ENCODE results near the gene SERGEF. TPM values are rescaled to one million over a fixed set of nuclear protein-coding genes. Genes with fewer than 3 reads are reported as not detected.

The SERGEF gene
- total RNA-seq, 2 experiments from 2014 or later: 27.5 to 27.7 TPM

DNA sequence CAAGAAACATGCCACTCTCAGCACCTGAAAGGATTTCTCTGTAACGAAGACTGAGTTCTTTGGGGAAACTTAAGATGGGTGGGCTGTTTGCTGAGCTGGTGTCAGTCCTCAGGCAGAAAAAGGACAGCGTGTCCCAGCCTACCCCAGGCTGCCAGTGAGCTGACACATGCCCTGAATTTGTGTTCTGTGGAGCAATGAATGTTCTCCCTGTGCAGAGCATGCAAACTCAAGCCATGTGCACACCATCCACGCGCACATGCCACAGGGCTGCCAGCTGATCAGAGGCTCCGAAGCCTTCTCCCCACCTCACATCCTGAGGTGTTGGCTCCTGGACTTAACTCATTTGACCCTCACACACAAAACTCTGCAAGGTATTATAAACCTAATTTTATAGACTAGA is 173.4 kb downstream of the SERGEF start:
- CTCF ChIA-PET: interaction anchor here (1.4 kb wide), 1 partner anchor 108 kb away, joined by 3 read pairs; no protein-coding TSS in a partner anchor
- POLR2A ChIA-PET: no interaction called here

DNA sequence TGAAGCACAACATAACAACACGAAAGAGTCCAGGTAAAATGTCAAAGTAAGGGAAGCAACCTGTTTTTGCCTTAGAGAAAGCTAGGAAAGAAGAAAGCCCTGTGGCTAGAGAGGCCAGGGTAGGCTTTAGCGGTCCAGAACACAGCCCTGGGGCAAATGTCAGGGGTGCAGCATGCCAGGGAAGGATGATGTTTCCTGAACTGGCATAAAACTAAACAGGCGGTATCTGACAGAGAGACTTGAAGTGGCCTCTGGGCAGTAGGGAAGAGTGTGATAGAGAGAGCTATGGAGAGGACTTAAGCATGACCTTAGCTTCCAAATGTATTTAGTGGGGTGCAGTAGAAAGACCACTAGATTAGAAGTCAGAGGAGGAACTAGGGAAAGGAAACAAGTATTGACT is 174.7 kb downstream of the SERGEF start:
- POLR2A ChIA-PET: interaction anchor here (0.7 kb wide), 1 partner anchor 10 kb away, joined by 3 read pairs; no protein-coding TSS in a partner anchor

DNA sequence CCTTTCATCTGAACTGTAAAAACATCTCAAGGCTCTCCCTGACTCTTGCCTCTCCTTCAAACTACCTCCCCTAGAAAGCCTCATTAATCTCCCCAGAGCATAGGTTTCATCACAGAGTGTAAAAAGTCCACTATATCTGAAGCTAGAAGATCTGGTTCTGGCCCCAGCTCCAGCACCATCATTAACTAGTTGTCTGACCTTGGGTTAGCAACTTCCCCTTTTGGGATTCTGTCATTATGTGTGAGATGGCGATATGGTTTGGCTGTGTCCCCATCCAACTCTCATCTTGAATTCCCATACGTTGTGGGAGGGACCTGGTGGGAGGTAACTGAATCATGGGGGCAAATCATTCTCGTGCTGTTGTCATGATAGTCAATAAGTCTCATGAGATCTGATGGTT is 181.0 kb downstream of the SERGEF start:
- ChIA-PET POLR2A (no interaction called here), CTCF (no interaction called here)

More for the DNA sequence above, 174.7 kb downstream of the SERGEF start:
- CTCF ChIA-PET: interaction anchor here (1.4 kb wide), 1 partner anchor 107 kb away, joined by 3 read pairs; no protein-coding TSS in a partner anchor

DNA sequence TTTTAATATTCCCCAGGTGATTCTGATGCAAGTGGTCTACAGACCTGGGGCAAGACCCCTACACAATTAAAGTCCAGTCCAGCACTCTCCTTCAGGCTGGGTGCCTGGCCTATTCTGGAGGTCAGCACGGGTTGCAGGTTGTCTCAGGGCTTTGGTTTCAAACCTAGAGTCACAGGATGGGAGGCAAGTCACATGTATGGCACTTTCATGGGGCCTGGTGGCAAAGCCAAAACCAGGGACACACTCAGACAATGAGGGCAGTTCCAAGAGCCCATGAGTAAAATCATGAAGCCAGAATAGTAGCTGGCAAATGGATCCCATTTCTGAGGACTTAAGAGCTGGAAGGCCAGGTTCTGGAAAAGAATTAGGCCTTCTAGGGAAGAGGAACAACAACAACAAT is 181.6 kb downstream of the SERGEF start:
- CTCF ChIA-PET: no interaction called here
- POLR2A ChIA-PET: no interaction called here

DNA sequence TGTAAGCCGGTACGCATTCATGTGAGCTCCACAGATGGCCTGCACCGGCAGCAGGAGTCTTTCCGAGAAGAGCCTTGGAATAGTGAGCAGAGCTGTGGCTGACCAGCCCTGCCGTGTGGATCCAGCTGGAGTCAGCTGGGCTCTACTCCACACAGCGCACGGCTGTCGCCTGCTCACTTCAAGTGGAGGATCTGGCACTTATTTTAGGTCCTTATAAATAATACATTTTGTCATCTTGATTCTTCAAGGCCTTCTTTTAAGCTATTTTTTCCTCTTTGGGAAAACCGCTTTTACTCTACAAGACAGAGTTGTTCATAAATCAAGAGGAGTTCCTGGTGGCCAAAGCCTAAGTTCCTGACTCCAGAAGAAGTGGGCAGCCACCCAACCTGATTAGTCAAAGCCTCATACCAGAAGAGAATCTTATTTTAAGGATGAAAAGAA is 184.5 kb downstream of the SERGEF start:
- ChIA-PET POLR2A (no interaction called here), CTCF (interaction anchor here (1.0 kb wide), 1 partner anchor 12 kb away, joined by 3 read pairs; no protein-coding TSS in a partner anchor)

DNA sequence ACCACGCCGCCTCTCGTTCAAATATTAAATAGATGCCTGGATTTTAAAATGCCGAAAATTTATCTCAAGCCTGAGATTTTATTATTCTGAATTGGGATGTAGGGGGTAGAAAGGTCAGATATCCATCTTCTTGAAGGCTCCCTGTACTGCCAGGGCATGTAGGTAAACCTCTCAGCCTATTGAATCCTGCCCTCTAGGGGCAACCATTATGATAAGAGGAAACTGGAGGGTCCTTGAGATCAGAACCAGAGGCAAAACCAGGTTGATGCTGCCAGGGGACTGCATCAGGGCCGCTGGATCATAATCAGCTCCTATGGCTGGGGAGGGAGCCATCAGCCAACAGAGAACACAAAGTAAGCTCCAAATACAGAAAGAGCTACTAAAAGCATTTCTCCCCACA is 185.8 kb downstream of the SERGEF start:
- ChIA-PET CTCF (interaction anchor here (0.6 kb wide), 1 partner anchor 58 kb away, joined by 3 read pairs; no protein-coding TSS in a partner anchor), POLR2A (no interaction called here)

DNA sequence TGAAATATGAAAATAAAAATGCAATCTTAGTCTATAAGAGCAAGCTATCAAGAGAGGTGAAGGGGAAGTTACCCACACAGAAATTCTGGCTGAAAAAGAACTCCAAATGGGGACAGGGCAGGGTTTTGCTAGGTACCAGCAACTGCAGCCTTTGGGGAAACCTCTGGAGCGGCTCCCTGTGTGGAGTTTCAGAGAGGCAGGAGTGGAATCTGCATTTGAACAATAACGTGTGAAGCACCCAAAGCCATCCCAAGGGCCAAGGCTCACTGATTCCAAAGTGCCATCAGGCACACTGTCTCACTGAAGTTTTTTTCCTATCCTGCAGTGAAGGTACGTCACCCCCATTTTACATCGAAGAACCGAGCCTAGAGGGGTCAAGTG is 190.5 kb downstream of the SERGEF start:
- ChIA-PET POLR2A (no interaction called here), CTCF (no interaction called here)

DNA sequence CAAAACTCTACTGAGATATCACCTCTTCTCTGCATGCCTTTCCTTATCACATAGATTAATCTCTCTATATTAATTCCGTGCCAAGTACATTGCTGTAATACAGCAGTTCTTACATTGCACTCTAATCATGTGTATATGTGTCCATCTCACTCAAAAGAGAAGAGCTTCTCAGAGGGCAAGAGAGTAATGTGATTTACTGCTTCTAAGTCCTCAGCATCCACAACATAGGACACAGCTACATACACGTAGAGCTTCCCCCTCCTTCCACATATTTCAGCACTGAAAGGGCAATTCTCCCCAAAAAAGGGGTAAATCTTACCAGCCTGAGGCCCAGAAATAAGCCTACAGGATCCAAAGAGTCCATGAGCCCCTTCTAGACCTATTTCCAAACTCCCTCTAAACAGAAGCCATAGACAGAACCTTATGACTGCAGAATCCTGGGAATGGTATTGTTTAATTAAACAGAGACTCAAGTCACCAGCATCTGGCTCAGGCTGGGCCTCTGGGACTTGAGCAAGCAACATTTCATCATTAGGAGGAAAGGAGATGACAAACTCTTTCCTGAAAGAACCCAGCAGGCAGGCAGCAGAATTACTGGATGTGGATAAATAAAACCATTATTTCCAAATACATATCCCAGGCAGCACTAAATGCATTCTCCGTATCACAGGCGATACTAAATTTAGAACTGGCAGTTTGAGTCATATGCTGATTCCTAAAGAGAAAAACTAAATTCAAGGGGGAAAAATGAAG is 191.0 kb downstream of the SERGEF start:
- ChIA-PET POLR2A (no interaction called here), CTCF (no interaction called here)

DNA sequence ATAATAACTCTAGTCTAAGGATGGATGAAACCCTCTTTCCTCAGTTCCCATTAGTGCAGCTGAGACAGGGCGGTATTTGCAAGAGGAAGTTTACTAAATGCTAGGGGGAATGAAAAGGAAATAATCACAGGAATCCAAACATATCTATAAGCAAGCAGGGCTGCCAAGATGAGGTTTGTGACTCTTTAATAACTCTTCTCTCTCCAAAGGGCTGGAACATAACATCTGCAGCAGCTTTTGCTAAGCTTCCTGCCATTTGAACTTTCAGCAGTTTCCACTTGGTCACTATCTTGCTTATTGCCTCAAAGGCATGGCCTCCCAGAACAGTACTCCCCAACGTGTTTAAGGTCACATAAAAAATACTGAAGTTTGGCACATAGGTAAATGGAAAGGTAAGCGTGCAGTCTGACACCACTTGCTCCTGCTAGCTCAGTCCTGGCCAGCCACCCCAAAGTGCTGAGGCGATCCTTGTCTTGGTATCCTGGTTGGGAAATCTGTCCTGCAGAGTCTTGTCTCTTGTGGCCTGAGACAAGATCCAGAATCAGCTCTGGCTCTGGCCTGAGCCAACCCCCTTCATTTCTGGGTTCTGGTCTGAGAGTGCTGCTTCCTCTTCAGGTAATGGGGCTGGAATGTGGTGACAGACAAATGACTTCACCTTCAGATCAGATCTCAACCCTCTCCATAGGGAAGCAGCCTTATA is 196.5 kb downstream of the SERGEF start:
- POLR2A ChIA-PET: no interaction called here
- CTCF ChIA-PET: interaction anchor here (0.7 to 1.2 kb wide), 2 partner anchors 11 to 1906 kb away, joined by 3 read pairs; no protein-coding TSS in a partner anchor

DNA sequence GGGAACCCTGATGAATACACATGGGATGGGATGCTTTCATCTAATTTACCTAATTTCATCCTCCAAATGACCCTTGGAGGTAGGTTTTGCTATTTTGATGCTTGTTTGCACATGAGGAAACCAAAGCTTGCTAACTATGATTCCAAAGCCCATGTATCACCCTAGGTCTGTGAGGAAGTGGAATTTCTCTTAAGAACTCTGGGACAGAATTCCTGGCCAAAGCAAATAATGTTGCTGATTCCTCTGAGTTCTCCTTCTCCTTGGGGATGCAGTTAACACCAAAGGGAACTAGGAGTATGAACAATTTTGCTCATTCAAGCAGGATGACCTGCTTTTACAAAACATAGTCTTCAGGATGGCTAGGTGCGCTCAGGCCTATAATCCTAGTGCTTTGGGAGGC is 198.3 kb downstream of the SERGEF start:
- ChIA-PET CTCF (no interaction called here), POLR2A (no interaction called here)

DNA sequence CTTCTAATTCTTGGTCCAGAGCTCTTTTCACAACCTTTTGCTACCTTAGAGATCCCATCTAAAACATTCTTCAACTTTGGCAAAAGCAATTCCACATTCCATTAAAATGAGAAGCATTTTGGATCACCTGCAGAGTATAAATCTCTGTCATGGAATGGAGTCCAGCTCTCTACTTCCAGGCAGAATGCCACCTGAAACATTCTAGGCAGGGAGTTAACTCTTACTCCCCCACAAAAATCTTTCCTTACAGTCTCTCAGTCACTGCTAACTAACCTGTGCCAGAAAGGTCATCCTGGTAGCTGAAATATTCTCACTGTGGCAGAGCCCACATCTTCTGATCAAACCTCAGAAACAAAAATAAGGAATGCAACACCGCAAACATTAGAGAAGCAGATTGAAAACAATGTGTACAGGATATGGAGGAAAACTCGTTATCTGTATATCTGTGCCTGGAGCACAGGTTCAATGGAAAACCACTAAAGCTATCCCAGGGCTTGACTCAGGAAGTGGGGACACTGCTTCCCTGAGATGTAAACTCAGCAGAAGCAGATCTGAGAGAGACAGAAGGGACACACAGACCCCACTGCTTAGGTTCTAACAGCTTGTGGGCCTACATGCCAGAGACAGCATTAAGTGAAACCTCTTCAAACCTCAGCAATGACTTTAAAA is 199.3 kb downstream of the SERGEF start:
- ChIA-PET POLR2A (no interaction called here), CTCF (no interaction called here)

DNA sequence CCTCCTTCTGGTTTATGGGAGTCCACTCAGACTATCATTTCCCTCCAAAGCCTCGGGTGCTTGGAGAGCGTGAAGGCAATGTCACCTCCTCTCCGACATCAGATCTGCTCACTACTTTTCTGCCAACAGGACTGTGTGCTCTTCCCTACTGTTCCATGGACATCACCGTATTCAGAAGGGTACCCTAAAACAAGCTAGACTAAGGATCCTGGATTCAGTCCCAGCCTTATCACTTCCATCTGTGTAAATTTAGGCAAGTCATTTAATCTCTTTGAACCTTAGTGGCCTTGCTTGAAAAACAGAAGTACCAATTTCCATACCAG is 200.0 kb downstream of the SERGEF start:
- ChIA-PET CTCF (no interaction called here), POLR2A (no interaction called here)

DNA sequence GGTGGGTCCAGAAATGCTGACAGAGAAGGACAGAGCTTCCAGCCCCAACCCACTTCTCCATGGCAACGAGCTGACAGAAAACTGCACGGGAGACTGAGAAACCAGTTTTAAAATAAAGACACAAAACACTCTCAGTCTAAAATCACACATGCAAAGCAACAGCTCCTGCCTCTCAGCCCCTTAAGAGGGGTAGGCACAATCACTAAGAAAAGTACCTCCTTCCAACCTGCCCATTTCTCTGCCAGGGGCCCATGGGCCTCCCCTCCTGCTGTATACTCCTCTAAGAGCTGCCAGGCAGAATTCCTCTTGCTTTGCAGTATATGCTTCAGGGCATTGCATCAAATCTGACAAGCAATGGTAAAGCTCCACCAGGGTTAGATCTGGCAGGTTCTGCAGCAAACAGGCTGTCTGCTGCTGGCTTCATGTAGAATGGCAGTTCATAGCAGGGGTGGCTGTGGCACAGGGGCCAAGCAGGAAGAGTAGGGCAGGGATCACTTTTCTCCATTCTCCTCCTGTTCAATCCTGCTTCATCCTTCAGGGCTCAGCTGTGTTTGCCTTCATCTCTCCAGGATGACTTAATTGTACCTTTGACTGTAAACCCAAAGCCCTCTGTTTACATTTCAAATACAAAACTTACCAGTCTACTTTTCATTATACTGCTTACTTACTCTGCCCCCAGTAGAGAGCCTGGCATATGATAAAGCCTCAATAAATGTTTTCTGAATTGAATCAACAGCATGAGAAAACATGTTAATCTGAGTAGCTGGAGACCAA is 200.6 kb downstream of the SERGEF start:
- ChIA-PET CTCF (no interaction called here), POLR2A (no interaction called here)

DNA sequence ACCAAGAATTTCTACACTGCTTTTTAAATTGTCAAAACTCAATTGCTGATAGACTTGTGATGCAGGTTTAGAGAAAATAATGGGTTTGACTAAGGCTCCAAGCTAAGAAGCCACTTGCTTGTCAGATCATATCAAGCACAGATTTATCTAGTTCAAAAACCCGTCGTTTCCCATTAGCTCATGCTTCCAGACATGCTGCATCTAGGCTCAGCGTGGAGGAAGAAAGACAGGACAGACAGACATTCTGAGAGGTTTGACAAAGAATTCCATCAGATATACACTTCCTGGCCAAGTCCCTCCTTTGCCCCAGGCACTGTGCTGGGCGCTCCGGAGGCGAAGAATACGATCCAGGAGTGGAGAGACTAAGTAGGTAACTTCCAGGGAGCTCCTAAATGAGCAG is 201.5 kb downstream of the SERGEF start:
- ChIA-PET CTCF (no interaction called here), POLR2A (interaction anchor here (0.6 kb wide), 1 partner anchor 33 kb away, joined by 5 read pairs; no protein-coding TSS in a partner anchor)

DNA sequence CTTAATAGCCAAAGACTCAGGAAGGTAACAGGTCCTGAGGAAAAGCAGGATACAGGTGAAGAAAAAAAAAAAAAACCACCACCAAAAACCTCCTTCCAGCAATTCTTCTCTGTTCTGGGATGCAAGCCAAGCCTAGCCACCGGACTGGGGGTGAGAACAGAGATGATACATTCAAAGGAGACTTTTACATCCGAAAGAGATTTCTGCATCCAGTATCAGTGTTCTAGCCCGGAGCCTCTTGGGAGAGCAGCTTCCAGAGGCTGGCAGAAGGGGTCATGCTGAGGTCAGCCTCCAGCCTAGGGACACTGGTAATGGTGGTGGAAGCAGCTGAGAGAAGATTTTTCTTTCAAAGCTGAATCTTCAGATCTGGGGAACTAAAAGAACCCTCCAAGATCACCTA is 202.1 kb downstream of the SERGEF start:
- ChIA-PET CTCF (no interaction called here), POLR2A (no interaction called here)

DNA sequence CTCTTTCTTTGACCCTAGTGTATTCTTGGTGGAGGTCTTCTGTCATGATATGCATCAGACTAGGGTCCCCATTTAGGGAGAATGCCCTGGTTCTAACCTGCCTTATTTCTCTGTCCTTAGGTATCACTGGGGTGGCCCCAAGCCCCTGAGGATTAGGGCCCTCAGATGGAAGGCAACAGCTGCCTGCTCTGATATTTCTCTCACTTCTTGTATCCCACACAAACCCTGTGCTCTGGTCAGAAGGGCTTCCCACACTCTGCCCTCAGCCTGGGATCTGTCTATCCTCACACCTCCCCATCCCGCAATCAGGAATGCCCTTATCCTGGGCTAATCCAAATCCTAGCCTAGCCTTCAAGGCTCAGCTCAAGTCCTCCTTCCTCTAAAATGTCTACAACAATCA is 202.8 kb downstream of the SERGEF start:
- ChIA-PET POLR2A (no interaction called here), CTCF (no interaction called here)

DNA sequence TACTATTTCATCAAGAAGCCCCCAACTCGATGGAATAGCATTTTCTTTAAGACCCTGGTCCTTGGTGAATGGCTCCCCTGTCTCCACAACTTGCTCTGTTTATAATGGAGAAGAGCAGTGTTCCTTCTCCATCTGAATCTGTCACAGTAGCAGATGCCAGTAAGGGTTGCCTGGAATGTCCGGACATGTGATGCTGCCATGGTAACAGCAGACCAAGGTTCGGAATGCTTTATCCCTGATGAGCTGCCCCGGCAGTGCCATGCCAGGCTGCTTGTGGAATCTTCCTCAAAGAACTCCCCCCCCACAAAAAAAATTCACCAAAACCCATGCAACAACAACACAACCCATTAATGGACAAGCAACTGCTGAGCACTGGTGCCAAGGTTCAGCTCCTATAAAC is 205.8 kb downstream of the SERGEF start:
- CTCF ChIA-PET: no interaction called here
- POLR2A ChIA-PET: no interaction called here

DNA sequence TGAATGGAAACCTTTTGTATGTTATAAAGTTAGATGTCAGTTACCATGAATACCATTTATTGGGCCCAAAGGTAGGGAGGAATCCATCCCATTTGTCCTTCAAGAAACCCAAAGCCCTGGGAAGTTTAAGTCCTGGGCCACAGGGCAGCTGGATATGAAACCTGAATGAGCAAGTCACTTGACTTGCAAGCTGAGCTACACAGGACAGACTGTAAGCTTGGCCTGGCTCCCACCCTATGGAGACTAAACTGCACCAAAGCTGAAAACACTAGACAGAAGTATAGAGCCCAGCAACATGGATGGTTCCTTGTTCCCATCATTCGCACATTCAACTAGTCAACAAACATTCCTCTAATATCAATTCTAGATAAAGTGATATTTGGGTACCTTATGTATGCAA is 207.0 kb downstream of the SERGEF start:
- ChIA-PET CTCF (no interaction called here), POLR2A (no interaction called here)

DNA sequence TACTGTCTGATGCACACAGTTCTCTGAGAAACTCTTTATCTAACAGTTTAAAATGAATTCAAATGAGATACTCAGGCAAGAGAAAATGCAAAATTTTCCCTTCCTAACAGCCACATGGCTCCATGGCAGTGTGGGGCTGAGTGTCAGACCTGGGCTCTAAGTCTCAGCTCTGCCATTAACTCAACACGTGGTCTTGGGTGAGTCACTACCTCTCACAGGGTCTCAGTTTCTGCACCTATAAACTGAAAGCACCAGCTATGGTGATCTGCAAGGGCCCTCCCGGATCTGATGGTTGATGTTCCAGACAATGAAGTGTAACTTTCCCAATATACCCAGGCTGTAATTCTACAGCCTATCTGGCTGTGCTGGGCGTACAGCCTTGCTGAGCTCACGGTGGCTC is 207.8 kb downstream of the SERGEF start:
- CTCF ChIA-PET: no interaction called here
- POLR2A ChIA-PET: no interaction called here

DNA sequence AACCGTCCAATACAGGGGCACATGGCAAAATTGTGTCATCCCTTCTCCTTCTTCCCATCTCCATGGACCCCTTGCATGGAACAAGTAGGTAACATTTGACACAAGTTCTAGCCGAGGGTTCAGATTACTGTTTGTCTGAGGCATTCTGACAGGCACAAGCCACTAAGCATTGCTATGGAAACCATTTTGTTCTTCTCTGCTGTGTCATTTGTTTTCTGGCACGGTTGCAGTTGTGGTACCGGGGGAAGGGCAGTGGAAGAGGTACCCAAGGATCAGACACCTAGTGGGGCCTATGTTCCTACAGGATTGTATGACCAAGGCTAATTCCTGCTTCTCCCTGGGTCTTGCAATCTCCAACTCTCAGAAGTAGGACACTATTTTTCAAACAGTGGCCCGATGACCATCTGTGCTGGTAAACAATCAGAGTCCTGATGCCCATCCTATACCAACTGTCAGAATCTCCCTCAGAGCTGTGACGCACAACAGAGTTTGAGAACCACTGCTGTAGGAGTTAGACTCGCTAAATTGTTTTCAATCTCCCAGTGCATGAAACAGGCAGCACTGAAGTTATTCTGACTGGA is 209.0 kb downstream of the SERGEF start:
- POLR2A ChIA-PET: no interaction called here
- CTCF ChIA-PET: no interaction called here
